ENCODE measurements around the gene SLC16A14. TPM values are rescaled to one million over a fixed set of nuclear protein-coding genes. Genes with fewer than 3 reads are reported as not detected.
"Not testable (repeated sequence)": the region's sequence is repeated elsewhere in the genome, so short reads cannot be mapped to it uniquely, and the experiment has no call there.

Gene SLC16A14
- total RNA-seq, 1 experiment from 2014 or later = 7.9 TPM

DNA sequence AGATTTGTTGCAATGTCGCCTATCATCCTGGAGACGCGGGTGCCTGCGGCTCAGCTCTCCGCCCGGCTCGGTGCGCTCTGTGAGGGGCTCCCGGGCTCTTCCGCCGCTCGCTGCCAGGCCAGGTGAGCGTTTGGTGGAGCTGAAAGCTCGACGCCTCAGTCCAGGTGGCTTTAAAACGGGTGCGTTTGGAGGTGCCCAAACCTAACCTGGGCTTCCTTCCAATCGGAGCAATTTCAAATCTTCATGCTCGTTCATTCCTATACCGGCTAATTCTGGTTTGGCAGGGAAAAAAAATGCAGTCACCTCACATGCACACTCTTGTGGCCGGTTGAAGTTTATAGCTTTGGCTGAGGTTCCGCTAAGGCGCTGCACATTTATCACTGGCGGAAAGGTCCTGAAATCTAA, at the start of gene SLC16A14 (continued):
- TF ChIP-seq, protein P1, sequence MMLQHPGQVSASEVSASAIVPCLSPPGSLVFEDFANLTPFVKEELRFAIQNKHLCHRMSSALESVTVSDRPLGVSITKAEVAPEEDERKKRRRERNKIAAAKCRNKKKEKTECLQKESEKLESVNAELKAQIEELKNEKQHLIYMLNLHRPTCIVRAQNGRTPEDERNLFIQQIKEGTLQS (IDR thresholded peaks at IDR 0.05) = no peak
- TF ChIP-seq YY1 (IDR thresholded peaks at IDR 0.05; ENCODE audit: extremely low read depth, insufficient replicate concordance, low read depth, low read length) = no peak
- no peak for TF ChIP-seq ELF1 (IDR thresholded peaks at IDR 0.05; ENCODE audit: borderline replicate concordance, low read depth)

DNA sequence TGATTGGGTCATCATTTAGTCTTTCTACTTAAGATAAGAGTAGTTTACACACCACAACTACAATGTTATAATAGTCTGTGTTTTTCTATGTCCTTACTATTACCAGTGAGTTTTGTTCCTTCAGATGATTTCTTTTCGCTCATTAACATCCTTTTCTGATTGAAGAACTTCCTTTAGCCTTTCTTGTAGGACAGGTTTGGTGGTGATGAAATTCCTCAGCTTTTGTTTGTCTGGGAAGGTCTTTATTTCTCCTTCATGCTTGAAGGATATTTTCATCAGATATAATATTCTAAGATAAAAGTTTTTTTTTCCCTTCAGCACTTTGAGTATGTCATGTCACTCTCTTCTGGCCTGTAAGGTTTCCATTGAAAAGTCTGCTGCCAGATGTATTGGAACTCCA, 38.0 kb upstream of the SLC16A14 start:
- H3K4me2 ChIP-seq (ENCODE audit: low read length) = no peak overlapping the region
- H3K79me2 ChIP-seq (ENCODE audit: insufficient read depth, low read length) = no peaks in the 10 kb centered on the region
- intact Hi-C loops (cut with micrococcal nuclease) = no loop called here
- H3K4me1 ChIP-seq (ENCODE audit: control insufficient read depth in 1 of 2, insufficient read depth in 2 of 2, low read length in 2 of 2) = no peaks in the 10 kb centered on the region
- TF ChIP-seq POLR2AphosphoS5 (IDR thresholded peaks at IDR 0.05; ENCODE audit: low read depth, low read length) (no peak), SP1 (IDR thresholded peaks at IDR 0.05; ENCODE audit: low read depth) (no peak), RAD21 (IDR thresholded peaks at IDR 0.05; ENCODE audit: low read depth) (no peak)
- TF ChIP-seq, protein P2, sequence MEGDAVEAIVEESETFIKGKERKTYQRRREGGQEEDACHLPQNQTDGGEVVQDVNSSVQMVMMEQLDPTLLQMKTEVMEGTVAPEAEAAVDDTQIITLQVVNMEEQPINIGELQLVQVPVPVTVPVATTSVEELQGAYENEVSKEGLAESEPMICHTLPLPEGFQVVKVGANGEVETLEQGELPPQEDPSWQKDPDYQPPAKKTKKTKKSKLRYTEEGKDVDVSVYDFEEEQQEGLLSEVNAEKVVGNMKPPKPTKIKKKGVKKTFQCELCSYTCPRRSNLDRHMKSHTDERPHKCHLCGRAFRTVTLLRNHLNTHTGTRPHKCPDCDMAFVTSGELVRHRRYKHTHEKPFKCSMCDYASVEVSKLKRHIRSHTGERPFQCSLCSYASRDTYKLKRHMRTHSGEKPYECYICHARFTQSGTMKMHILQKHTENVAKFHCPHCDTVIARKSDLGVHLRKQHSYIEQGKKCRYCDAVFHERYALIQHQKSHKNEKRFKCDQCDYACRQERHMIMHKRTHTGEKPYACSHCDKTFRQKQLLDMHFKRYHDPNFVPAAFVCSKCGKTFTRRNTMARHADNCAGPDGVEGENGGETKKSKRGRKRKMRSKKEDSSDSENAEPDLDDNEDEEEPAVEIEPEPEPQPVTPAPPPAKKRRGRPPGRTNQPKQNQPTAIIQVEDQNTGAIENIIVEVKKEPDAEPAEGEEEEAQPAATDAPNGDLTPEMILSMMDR (IDR thresholded peaks at IDR 0.05 in 2 of 3, conservative IDR thresholded peaks at IDR 0.05 in 1 of 3; ENCODE audit: borderline replicate concordance in 1 of 3, insufficient read depth in 1 of 3, low read depth in 2 of 3, low read length in 2 of 3) = no peak
- H3K9ac ChIP-seq (ENCODE audit: low read length) = no peak overlapping the region
- H3K27me3 ChIP-seq (ENCODE audit: insufficient read depth, low read length) = no peaks in the 10 kb centered on the region
- RAD21 ChIA-PET (ENCODE audit: low non-redundant PET in 1 of 2, low total read pairs in 2 of 2, uncharacterized antibody in 2 of 2, unreplicated experiment in 2 of 2) = no interaction called here
- no peaks in the 10 kb centered on the region for H3K9me2 ChIP-seq (ENCODE audit: insufficient read depth)
- ATAC-seq (no peak), DNase-seq (ENCODE audit: low read depth, low spot score) (no peak)
- no peak overlapping the region for H3K27ac ChIP-seq (ENCODE audit: low read depth, low read length)
- H4K20me1 ChIP-seq (ENCODE audit: insufficient read depth) = no peaks in the 10 kb centered on the region
- BruUV-seq (replicated peaks) = no TSS peak
- CTCF ChIA-PET = no interaction called here
- no peak overlapping the region for H3K4me3 ChIP-seq (replicated peaks in 1 of 2; ENCODE audit: low read depth in 1 of 2, low read length in 2 of 2)
- no peaks in the 10 kb centered on the region for H3K36me3 ChIP-seq (ENCODE audit: control insufficient read depth in 1 of 2, insufficient read depth in 2 of 2, low read length in 2 of 2)
- POLR2A ChIA-PET = no interaction called here
- H3K9me3 ChIP-seq (ENCODE audit: control insufficient read depth in 1 of 2, insufficient read depth in 1 of 2, low read depth in 1 of 2, low read length in 2 of 2) = no peaks in the 10 kb centered on the region
- no peak overlapping the region for H2AFZ ChIP-seq (ENCODE audit: low read depth, low read length, poor library complexity, severe bottlenecking)

DNA sequence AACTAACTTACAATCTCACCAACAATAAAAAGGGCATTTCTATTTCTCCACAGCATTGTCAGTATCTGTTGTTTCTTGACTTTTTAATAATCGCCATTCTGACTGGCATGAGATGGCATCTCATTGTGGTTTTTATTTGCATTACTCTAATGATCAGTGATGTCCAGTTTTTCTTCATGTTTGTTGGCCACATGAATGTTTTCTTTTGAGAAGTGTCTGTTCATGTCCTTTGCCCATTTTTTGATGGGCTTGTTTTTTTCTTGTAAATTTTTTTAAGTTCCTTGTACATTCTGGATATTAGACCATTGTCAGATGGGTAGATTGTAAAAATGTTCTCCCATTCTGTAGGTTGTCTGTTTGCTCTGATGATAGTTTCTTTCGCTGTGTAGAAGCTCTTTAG, 33.2 kb upstream of the SLC16A14 start:
- H3K9ac ChIP-seq (ENCODE audit: low read length); ATAC-seq; CTCF ChIA-PET; H3K9me3 ChIP-seq (ENCODE audit: control insufficient read depth in 1 of 2, insufficient read depth in 1 of 2, low read depth in 1 of 2, low read length in 2 of 2); BruUV-seq (replicated peaks); H3K4me3 ChIP-seq (replicated peaks in 1 of 2; ENCODE audit: low read depth in 1 of 2, low read length in 2 of 2); H3K27ac ChIP-seq (ENCODE audit: low read depth, low read length); H2AFZ ChIP-seq (ENCODE audit: low read depth, low read length, poor library complexity, severe bottlenecking); H3K79me2 ChIP-seq (ENCODE audit: insufficient read depth, low read length); POLR2A ChIA-PET; H4K20me1 ChIP-seq (ENCODE audit: insufficient read depth); H3K4me1 ChIP-seq (ENCODE audit: control insufficient read depth in 1 of 2, insufficient read depth in 2 of 2, low read length in 2 of 2); RAD21 ChIA-PET (ENCODE audit: low non-redundant PET in 1 of 2, low total read pairs in 2 of 2, uncharacterized antibody in 2 of 2, unreplicated experiment in 2 of 2); intact Hi-C loops (cut with micrococcal nuclease); H3K36me3 ChIP-seq (ENCODE audit: control insufficient read depth in 1 of 2, insufficient read depth in 2 of 2, low read length in 2 of 2); H3K9me2 ChIP-seq (ENCODE audit: insufficient read depth); H3K4me2 ChIP-seq (ENCODE audit: low read length); DNase-seq (ENCODE audit: low read depth, low spot score); H3K27me3 ChIP-seq (ENCODE audit: insufficient read depth, low read length): not testable (repeated sequence)

All from HCT116 (cell line).